ES-I3 (cell line): Measurements from ENCODE around the gene HS2ST1.

Experiments used
- H3K36me3 ChIP-seq: 2 replicates; pipeline ENCODE4 v1.6.1; 2013; ENCODE audit warnings: mild to moderate bottlenecking, low read length, control low read depth, moderate library complexity; ENCODE audit not compliant: insufficient read depth
- H3K4me1 ChIP-seq: 2 replicates; pipeline ENCODE4 v1.6.1; 2013; ENCODE audit warnings: mild to moderate bottlenecking, control low read depth, low read length; ENCODE audit not compliant: insufficient read depth
- H3K9ac ChIP-seq: 2 replicates; pipeline ENCODE4 v1.6.1; 2013; ENCODE audit warnings: low read depth, mild to moderate bottlenecking, low read length, moderate library complexity
- H3K9me3 ChIP-seq: 2 replicates; pipeline ENCODE4 v1.6.1; 2013; ENCODE audit warnings: mild to moderate bottlenecking, low read length, moderate library complexity; ENCODE audit not compliant: control insufficient read depth, insufficient read depth

The HS2ST1 gene

DNA sequence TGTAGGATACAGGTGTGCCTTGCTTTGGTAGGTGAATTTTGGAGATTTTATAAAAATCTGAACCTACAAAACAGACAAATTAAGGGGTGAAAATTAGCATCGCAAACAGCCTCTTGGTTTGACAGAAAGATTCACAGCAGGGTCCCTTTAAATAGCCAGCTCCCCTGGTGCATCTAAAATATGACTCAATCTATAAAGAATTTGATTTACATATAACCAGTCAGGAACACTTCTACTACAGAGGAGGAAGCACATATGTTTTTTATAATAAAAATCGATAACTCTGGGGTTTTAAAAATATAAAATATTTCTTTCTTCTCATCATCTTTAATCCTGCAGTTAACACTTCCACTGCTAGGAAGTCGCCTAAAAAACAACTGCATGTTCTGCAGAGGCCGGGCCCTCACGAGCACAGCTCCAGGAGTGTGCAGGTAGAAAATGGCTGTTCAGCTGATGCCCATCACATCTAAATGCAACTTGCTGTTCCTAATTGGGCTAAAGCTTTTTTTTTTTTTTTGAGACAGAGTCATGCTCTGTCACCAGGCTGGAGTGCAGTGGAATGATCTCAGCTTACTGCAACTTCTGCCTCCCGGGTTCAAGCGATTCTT is 203.4 kb downstream of the HS2ST1 start:
- H3K9me3 ChIP-seq: no peaks in the 10 kb centered on the region
- H3K4me1 ChIP-seq: peaks cover 8% of the 10 kb centered on the region; the same call in 1 of the 2 replicates
- H3K36me3 ChIP-seq: no peaks in the 10 kb centered on the region
- H3K9ac ChIP-seq: no peak overlapping the region

DNA sequence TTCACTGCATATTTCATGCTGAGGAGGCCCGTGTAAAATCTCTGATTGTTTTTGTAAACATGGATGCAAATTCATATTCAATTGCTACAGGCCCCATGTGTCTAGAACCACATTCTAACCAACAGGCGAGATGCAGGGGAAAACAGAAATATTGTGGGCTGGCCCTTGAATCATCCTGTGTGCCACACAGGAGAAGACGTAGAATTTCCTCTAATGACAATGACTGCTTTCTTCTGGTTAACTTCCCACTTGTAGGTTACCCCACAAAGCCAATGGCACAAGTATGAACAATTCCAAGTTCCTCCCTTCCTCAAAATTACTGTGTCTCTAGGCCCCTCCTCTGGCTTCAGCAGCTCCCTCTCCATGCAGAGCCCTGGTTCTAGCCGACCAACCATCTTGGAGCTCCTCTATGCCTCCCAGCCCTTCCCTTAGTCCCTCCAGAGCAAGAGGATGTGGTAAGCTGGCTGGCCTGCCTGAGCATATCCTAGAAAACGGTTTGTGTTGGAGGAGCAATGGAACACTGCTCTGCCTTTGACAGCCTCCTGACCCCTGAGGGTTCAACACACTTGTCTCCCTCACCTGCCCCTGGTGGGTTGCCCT is 205.2 kb downstream of the HS2ST1 start:
- H3K4me1 ChIP-seq: peaks cover 8% of the 10 kb centered on the region; the same call in 1 of the 2 replicates
- no peak overlapping the region for H3K9ac ChIP-seq
- no peaks in the 10 kb centered on the region for H3K9me3 ChIP-seq
- no peaks in the 10 kb centered on the region for H3K36me3 ChIP-seq

DNA sequence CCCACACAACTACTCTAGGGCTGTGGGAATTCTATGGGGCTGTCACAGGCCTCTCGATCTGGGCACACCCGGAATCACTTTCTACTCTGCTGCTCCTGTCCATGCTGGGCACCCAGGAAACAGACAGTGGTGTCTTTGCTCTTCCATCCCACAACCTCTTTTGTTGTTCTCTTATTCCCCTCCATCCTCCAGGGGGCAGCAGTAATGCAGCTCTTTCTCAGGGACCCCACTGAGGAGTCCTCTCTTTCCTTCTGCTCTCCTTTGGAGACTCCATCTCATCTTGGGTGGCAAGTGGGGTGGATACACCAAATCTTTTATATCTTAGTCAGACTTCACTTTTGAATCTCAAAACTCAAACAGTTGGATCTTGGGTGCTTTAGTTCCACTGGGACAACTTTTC is 206.3 kb downstream of the HS2ST1 start:
- Histone ChIP-seq H3K4me1 (peaks cover 8% of the 10 kb centered on the region; the same call in 1 of the 2 replicates), H3K9me3 (no peaks in the 10 kb centered on the region), H3K9ac (no peak overlapping the region), H3K36me3 (no peaks in the 10 kb centered on the region)

- Histone ChIP-seq H3K4me1 (peaks cover 8% of the 10 kb centered on the region; the same call in 1 of the 2 replicates), H3K9ac (no peak overlapping the region), H3K9me3 (no peaks in the 10 kb centered on the region), H3K36me3 (no peaks in the 10 kb centered on the region)
Measured at GRCh38 chr1:87121711-87122163, 207.3 kb downstream of the HS2ST1 start.

GRCh38 chr1:87122243-87122642 is 207.8 kb downstream of the HS2ST1 start:
- no peaks in the 10 kb centered on the region for H3K9me3 ChIP-seq
- no peak overlapping the region for H3K9ac ChIP-seq
- H3K4me1 ChIP-seq: peaks cover 5% of the 10 kb centered on the region; the same call in 1 of the 2 replicates
- no peaks in the 10 kb centered on the region for H3K36me3 ChIP-seq

DNA sequence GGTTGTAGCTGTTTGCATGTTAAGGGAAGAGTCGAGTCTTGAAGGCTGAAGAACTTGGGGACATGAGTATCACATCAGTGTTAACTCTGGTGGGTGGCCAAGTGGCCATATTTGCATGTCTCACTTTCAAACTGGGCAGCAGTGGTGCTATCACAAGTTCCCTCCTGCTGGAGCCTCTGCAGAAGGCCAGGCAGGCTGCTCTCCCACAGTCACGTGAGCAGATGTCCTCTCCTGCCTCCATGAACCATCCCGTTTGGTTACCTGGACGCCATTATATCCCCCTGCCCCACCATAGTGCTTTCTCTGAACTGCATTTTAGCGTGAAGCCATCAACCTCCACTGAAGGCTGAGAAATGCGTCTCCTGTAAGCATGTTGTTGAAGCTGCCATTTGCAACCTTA is 209.2 kb downstream of the HS2ST1 start:
- no peak overlapping the region for H3K9ac ChIP-seq
- no peaks in the 10 kb centered on the region for H3K36me3 ChIP-seq
- H3K9me3 ChIP-seq: no peaks in the 10 kb centered on the region
- H3K4me1 ChIP-seq: no peaks in the 10 kb centered on the region

DNA sequence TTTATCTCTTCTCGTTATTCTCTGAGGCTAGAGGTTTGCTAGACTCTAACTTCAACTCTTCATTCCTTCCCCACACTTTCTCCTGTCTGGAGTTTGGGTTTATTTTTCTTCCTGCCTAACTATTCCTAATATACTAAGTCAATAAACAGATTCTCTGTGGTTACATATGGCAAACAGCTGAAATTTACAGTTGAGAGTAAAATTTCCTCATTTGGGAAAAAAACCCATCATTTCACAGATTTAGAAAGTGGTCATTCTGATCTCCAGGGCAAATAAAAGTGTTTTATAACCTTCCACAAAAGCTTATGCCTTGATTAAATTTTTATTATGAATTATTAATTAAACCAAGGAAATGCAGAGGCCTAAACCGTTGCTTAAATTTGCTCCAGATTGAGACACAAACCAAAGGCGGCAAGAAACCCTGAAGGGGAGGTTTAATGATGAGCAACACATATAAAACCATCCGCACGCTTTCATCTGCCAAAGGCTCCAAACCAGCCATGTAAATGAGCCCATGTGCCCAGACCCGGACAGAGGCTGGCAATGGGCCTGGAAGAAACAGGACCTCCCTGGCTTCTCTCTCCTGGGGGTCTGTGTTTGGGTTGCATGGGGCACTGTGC is 212.6 kb downstream of the HS2ST1 start:
- H3K4me1 ChIP-seq: no peaks in the 10 kb centered on the region
- no peaks in the 10 kb centered on the region for H3K36me3 ChIP-seq
- H3K9me3 ChIP-seq: no peaks in the 10 kb centered on the region
- no peak overlapping the region for H3K9ac ChIP-seq

DNA sequence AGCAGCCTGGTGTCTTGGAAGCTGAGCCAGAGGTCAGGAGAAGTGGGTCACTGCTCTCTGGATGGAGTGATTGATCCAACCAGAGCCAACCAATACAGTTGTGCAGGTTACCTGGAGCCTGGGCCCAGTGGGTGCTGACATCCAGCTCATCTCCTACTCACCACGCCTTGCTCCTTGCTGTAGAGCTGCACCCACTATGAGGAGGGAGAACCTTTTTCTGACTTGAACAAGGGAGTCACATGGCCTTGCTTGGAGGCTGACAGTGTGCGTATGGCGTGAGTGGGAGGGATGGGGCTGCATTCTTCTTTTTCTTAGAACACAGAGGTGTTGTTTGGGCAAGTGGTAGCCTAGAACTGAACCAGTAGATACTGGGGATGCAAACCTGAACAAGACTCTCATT is 213.1 kb downstream of the HS2ST1 start:
- no peaks in the 10 kb centered on the region for H3K4me1 ChIP-seq
- no peaks in the 10 kb centered on the region for H3K36me3 ChIP-seq
- no peaks in the 10 kb centered on the region for H3K9me3 ChIP-seq
- no peak overlapping the region for H3K9ac ChIP-seq

DNA sequence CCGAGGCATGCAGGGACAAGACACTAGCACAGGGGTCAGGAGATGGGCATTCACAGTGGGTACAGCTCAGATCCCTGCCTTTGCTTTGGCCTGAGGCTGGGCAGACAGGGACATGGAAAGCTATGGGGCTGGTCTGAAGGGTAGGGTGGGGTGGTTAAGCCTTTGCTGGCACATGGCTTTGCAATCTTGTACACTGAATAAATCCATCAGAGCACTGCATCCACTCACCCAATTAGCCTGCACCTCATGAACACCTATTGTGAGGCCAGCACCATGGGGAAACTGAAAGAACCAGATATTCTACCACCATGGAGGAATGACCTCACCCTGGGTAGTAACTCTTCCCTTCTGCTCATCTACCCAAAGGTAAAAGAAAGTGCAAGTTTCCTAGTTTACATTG is 214.6 kb downstream of the HS2ST1 start:
- no peak overlapping the region for H3K9ac ChIP-seq
- no peaks in the 10 kb centered on the region for H3K36me3 ChIP-seq
- no peaks in the 10 kb centered on the region for H3K9me3 ChIP-seq
- no peaks in the 10 kb centered on the region for H3K4me1 ChIP-seq

GRCh38 chr1:87129606-87130005 is 215.2 kb downstream of the HS2ST1 start:
- no peak overlapping the region for H3K9ac ChIP-seq
- no peaks in the 10 kb centered on the region for H3K4me1 ChIP-seq
- no peaks in the 10 kb centered on the region for H3K9me3 ChIP-seq
- H3K36me3 ChIP-seq: no peaks in the 10 kb centered on the region

GRCh38 chr1:87130438-87130837 is 216.0 kb downstream of the HS2ST1 start:
- H3K9ac ChIP-seq: no peak overlapping the region
- no peaks in the 10 kb centered on the region for H3K9me3 ChIP-seq
- no peaks in the 10 kb centered on the region for H3K36me3 ChIP-seq
- no peaks in the 10 kb centered on the region for H3K4me1 ChIP-seq

- no peaks in the 10 kb centered on the region for H3K36me3 ChIP-seq
- H3K9me3 ChIP-seq: no peaks in the 10 kb centered on the region
- peak overlapping the region; percentile 57 for H3K9ac ChIP-seq
- H3K4me1 ChIP-seq: no peaks in the 10 kb centered on the region
Measured at GRCh38 chr1:87131809-87132283, 217.4 kb downstream of the HS2ST1 start.

- no peaks in the 10 kb centered on the region for H3K4me1 ChIP-seq
- peak overlapping the region; percentile 57 for H3K9ac ChIP-seq
- H3K9me3 ChIP-seq: no peaks in the 10 kb centered on the region
- H3K36me3 ChIP-seq: no peaks in the 10 kb centered on the region
Measured at GRCh38 chr1:87132284-87132870, 217.9 kb downstream of the HS2ST1 start.

GRCh38 chr1:87134061-87134460 is 219.6 kb downstream of the HS2ST1 start:
- Histone ChIP-seq H3K9me3 (no peaks in the 10 kb centered on the region), H3K9ac (no peak overlapping the region), H3K4me1 (no peaks in the 10 kb centered on the region), H3K36me3 (no peaks in the 10 kb centered on the region)
